Hippocampal formation (tissue), 2 donors: ENCODE measurements around the gene CDH18.
A peak's percentile ranks its signal among the peaks of the same experiment; 100 is the strongest.

Experiments
- DNase-seq, 2 donors: peaks; one replicate each; lab custom pipeline; 2025; lab: John Stamatoyannopoulos, UW

Gene CDH18

DNA sequence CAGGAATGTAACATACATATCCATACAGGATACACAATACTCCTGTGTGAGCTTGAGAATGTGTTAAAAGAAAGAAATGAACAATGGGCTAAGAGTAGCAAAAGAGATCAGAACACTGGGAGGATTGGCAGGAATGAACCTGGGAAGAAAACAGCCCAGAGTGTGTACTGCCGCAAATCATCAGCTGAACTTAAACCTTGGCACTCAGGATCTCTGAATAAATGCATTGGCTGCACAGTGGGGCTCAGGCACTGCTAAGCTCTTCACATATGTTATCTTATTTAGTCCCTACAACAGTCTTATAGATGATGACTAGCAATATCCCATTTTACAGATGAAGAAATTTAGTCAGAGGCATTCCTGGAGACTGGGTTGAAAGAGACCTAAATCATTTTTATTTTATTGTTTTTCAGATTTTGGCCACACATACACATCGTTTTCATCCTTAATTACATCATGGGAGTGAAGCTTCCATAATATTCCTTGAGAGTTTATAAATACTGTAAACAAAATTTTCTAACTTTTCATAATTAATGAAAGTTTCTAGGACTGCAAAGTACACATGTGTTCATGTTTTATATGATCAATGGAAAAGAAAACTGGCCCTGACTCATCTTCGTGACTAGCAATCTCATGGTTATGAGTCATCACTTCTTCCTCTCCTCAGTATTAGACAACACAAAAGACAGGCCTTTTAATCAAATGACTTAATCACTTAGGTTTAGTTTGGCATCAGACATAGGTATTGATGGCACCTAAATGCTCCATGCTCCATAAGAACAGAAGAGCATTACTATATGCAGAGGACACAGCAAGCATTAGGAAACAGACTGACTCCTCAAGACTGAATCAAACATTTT is 59.2 kb downstream of the CDH18 start:
- peak in 1 of 2 donors; percentile 9 for DNase-seq

DNA sequence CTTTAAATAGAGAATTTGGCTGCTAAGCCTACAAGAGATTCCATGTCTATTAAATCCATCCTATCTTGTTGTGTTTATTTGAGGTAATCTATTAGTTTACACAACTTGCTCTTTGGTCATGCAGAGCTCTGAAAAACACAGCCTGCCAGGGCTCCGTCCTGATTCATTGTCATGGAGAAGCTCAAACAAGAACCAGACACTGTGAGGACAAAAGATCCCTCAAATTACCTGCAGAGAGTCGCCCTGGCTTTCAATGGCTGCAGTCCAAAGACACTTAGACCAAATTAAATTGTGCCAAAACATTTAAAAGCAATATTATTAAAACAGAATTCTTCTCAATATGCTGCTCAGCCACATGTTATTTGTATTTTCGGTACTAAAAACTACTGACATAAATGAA is 60.1 kb downstream of the CDH18 start:
- DNase-seq = no peak

DNA sequence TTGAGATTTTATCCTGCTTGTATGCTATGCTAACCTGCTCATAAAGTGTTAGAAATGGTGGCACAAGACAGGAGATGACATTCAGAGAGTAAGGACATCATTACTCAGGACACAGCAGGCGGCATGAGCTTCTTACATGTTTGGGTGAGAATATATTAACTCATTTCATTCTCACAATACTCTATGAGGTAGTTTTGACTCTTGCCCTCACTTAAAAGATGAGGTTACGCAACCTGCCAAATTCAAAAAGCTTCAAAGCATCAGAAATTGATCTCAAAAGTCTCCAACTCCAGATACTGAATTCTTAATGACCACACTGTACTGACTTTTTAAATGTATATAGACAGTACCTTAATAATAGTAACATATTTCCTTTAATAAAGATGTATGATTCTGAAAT is 60.8 kb downstream of the CDH18 start:
- DNase-seq = no peak

DNA sequence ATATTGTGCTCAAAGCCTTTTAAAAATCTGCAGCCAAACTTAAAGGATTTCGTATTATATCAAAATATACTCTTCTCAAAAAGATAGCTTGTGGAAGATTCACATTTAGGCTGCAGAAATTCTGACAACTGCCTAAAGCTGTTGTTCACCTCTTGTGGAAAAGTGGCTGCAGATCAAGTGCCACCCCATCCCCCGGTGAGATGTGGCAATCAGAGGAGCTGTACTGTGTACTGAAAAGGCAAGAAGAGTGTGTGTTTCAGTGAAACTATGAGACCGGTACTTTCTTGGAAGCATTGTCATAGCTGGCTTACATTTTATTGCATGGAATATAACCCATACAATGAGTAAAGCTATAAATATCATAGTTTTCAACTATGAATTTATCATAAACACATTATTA is 64.3 kb downstream of the CDH18 start:
- DNase-seq = no peak

DNA sequence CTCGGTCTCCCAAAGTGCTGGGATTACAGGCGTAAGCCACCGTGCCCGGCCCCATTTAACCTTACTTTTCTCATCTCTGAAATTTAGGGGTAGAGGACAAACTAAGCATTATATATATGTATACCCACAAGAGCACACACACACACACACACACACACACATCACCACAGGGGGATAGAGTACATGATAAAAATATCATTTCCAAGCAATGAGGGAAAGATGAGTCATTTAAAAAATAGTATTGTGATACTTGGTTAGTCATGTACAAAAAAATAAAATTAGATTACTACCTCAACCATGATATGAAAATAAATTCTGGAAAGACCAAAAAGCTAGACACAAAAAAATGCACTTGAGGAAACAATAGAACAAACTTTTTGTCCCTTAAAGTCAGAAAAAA is 67.2 kb downstream of the CDH18 start:
- no peak for DNase-seq

DNA sequence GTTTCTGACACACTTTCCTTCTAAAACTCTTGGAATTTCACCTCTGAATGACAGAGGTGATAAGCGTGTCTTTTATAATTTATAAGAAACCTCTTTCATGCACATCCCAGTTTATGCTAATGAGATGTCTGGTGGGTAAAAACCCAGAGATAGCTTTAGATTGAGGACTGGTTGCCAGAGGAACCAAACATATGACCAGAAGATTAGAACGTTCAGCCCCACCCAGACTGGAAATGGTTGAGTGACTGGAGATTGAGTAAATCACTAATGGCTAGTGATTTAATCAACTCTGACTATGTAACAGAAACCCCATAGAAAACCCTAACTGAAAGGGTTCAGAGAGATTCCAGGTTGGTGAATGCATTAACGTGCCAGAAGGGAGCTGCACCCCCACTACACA is 69.2 kb downstream of the CDH18 start:
- DNase-seq = no peak

DNA sequence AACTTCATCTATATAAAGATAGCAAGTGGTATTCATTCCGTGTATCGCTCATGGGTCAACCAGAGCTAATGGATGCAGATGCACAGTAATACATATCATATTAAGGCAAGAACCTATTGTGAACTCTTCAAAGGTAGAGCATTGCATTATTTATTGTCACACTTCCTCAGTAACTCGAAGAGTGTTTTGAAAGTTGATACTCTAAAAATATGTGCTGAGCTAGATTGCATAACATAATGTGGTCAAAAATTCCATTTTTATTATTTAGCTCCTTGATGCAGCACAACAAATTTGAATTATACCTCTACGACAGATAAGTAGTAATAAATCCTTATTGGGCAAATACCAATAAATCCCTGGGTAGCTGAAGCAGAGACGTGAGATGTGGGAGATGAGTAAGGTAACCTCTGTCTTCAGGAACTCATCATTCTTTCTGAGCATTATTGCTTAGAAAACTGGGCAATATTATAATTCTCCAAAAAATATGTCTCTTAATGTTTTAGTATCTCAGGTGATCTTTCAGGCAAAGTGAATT is 70.3 kb downstream of the CDH18 start:
- no peak for DNase-seq

DNA sequence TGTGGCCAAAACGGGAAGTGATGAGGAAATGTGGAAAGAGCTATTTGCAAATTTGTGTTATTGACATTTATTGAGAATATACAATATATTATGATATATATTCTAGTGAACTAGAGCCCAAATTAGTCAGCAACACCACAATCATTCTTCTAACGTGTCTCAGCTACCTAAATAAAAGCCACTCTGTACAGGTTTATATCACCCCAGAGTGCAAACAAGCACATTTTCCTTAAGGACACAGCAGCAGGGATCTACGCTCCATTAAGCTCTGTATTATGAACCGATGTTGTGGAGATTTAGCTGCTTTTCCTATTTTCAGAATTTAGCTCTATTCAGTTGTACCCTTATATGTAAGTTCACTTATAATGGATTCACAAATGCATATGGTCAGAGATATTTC is 77.9 kb downstream of the CDH18 start:
- DNase-seq = no peak

DNA sequence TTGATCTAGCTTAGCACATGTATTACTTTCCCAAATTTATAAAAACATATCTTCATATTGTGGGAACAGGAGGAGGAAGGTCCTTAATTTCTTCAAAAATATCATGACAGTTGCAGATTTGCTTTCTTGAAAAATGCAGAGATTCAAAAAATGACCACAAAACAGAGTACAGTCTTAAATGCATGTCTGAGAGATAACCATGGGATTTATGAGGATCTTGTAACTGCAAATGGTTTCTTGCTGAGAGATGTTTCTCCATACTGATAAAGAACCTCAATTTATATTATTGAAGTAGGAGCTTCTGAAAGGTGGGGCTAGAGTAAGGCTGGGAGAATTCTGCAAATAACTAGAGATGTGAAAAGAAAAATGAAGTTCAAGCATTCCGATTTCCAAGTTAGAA is 83.2 kb downstream of the CDH18 start:
- DNase-seq = no peak

DNA sequence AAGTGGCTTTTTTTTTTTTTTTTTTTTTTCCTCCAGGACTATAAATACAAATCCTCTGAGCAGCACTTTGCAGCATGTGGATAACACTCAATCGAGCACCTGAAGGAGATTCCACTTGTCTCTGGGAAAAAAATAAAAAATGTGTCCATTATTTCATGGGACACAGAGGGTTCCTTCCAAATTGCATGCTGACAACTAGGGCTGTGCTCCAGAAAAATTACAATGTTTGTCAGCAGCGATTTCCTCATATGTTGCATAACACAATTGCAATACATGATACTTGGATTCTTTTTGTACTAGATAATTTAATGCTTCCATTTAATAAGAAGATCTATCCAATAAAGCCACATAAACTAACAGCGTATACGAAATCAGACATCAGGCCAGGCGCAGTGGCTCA is 84.4 kb downstream of the CDH18 start:
- no peak for DNase-seq

DNA sequence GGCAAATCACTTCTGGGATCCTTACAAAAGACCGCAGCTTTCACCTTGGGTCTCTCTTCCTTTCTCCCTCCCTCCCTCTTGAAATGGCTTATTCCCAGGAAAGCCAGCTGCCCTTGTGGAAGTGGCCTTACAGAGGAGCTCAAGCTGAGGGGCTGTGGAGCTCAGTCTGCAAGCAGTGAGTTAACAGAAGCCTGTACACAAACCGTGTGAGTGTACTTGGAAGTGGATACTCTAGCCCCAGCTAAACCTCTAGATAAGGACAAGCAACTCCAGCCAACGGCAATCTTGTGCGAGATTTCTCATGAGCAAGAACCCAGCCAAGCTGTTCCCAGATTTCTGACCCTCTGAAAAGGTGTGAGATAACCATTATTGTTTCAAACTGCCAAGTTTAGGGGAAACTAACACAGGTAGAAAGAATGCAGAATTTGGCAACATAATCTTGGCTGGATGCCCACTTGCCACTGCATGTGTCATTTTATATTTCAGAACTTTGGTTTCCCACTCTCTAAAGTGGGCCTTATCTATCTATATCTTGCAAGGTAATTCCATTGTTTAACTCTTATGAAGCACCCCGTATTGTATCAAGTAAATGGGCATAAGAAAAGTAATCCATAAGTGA is 85.6 kb downstream of the CDH18 start:
- no peak for DNase-seq

DNA sequence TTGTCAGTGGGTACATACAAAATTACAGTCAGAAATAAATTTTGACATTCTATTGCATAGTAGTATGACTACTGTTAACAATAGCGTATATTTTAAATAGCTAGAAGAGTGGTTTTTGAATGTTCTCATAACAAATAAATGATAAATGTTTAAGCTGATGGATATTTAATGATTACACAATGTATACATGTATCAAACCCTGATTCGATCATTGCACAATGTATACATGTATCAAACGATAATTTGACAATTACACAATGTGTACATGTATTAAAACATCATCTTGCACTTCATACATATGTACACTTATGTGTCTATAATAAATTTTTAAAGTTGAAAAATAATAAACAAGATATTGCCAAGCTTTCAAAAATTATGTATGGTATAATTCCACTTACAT is 87.7 kb downstream of the CDH18 start:
- DNase-seq = no peak

DNA sequence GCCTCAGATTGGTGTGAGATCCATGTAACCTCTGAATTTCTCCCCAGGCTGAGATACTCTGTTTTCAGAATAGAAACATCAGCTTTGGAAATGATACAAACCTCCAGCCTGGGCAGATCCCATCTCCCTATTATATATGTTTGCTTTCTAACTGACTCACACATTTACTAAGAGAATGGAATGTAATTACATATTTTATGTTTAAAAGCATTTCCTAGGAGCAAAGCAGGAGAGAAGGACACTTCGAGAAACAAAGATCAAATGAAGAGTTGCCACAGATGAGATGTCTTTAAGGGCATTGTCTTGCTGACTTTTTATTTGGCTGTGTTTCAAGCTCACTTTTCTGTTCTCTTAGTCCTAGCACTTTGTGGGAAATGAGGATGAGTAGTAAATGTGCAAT is 96.3 kb downstream of the CDH18 start:
- no peak for DNase-seq

DNA sequence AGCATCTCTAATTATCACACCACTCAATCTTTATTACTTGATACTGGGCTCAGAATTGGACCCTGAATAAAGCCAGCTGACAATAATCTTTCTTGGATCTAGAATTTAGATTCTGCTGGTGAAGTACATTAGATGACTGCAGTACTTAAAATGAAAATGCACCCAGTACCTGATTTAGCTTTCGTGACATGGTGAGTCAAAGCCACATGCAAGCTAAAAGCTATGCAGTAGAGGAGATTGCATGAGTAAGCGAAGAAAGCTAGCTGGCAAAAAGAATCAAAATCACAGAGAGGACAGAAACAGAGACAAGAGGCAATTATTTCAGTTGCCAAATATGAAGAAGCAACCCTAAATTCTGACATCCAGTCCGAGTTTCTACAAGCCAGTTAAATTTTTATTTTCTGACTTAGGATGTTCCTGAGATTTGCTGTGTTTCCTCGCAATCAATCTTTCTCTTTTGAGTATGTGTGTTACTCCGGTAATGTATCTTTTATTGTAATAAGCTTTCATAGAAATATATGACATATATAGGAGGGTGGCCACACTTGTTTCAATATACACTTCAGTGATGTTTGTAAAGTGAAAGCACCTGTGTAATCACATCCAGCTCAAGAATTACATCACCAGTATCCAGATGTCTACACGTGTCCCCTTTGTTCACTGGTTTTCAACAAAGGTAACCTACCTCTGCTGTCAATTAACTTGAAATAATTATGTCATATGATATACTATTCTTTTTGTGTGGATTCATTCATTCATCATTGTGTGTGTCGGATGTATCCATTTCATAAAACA is 101.7 kb downstream of the CDH18 start:
- no peak for DNase-seq

DNA sequence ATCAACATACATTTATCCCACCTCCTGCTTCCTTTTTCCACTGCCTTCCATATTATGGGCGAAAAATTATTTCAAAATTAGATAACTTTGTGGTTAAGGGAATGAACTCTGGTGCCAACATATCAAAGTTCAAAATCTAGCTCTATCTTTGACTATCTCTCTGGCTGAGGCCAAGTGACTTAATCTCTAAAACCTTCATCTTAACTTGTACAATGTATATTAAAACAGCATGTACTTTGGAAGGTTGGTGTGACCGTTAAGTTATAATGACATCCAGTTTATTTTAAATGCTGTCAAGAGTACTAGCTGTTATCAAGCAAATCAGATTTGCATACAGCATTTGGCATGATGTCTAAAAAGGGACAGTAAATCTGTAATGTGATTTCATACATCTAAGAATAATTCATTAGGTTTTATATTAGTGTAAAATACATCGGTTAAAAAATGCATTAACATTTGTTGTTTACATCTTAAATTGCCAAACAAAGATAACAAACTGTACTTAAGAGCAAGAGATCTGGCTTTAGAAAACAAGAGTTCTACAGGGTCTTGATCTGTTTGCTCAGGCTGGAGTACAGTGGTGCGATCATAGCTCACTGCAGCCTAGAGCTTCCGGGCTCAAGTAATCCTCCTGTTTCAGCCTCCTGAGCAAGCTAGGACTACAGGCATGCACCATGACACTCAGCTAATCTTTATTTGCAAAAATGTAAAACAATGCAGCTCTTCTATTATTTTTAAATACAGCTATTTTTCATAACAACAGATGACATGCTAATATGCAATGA is 102.8 kb downstream of the CDH18 start:
- no peak for DNase-seq

DNA sequence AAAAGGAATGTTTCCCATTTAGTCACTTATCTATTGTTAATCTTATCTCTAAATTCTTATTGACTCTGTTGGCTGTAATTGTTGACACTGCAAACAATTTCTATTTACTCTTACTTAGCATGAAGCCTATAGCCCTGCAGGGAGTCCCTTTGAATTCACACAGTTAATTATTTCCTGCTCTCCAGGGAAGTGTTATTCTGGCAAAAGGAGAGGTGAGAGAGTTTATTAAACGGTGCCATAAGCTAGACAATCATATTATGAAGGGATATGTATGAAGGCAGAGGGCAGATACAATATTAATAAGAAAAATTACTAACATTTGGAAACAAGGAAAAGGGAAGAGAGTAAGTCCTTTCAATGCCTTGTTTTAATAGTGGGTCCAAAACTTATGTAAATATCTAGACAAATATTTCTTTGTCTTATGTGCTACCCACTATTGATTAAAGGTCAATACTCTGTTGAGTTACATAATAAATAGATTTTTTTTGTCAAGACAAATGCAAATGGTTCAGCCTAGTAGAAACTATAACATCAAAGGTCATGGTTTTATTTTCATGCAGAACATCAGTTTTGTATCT is 107.1 kb downstream of the CDH18 start:
- DNase-seq = no peak

DNA sequence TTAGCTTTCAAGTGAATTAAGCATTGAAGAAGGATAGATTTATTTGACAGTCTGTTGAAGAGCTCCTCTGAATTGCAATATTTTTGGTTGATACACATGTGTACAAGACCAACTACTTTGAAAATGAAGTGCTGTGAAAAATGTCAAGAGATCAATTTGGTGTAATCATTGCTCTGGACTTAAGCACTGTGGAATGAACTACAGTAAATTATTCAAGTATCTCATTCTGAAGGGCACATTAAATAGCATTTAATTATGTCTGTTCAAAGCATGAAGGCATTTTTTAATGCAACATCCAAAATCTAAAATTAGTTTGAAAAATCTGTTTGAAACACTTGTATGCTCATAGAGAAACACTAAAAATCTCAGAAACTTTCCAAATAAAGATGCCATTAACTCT is 107.5 kb downstream of the CDH18 start:
- no peak for DNase-seq

DNA sequence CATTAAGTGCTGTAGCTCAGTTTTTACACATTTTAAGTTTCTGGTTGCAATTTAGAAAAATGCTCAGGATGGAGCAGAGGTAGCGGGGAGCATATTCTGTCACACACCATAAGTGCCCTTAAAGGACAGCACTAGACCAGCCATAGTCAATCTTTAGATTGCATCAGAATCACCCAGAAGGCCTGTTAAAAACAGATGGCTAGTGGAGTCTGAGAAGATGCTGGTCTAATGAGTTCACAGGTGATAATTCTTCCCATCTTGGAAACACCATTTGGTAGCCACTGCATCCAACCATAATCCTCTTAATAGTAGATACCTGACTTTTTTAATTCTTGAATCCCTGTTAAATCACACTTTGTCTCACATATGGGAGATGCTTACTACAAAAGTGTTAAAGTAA is 113.2 kb downstream of the CDH18 start:
- no peak for DNase-seq

DNA sequence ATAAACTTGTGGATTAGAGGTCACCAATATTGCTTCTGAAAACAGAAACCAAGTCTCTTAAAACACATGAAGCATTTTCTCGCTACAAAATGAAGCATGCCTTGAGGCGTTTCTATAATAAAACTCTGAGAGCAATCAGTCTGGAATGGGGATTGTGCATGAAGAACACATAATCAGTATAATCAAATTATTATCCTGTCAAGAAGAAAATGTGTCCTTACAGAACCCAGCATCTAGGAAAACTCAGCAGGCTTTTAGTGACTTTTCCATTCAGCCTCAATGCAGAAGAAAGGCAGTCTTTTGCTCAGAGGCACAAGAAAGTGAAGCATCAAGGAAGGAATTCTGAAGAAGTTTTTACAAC is 121.9 kb downstream of the CDH18 start:
- DNase-seq = no peak

DNA sequence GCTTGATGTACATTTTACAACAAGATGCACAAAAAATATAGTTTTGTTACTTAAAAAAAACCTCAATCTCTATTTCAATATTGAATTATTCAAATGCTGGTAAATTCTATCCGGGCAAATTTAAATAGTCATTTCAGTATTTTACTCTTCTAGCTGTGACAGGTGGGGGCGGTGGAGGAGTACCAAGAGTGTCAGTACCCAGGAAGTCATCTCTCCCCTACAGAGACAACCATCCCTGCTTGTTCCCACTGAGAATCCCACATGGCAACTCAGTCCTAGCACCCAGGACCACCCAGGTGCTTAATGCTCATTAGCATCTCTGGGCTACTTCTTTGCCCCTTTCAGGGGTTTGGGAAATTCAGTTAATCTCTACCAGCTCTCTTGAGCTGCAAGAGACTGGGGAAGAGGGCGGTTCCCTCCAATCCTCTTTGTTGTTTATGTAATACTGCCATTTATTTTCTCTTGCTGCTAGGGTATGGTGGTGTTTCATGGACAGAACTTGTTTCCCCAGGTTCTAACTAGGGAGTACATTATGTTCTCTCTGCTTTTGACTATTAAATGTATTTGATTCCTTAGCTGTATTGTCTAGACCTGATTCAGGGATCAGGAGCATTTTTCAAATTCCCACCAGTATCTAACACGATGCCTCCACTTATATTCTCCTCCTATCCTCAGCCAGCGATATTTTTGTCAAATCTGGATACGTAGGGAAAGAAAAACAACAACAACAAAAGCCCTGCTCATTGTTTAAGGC is 122.5 kb downstream of the CDH18 start:
- DNase-seq = no peak

DNA sequence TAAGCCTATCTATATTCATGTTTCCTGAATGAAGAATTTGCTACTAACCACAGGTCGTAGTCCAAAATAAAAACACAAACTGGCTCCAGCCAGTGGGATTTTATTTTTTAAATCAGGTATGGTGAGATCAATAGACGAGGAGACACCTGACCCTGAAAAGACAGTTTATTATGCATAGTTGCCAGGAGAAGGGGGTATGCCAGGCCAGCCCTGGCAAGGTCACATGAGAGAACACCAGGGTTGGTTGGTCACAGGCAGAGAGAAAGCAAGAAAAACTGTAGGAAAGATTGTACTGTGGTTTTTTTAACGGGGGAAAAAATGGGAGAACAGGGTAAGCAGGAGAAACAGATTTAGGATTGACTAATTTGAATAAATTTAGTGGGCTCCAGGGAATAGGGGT is 125.3 kb downstream of the CDH18 start:
- DNase-seq = no peak
